ENCODE results near the gene ARMC7.
A peak's percentile ranks its signal among the peaks of the same experiment; 100 is the strongest.
"Not testable (repeated sequence)": the region's sequence is repeated elsewhere in the genome, so short reads cannot be mapped to it uniquely, and the experiment has no call there.

The ARMC7 gene

DNA sequence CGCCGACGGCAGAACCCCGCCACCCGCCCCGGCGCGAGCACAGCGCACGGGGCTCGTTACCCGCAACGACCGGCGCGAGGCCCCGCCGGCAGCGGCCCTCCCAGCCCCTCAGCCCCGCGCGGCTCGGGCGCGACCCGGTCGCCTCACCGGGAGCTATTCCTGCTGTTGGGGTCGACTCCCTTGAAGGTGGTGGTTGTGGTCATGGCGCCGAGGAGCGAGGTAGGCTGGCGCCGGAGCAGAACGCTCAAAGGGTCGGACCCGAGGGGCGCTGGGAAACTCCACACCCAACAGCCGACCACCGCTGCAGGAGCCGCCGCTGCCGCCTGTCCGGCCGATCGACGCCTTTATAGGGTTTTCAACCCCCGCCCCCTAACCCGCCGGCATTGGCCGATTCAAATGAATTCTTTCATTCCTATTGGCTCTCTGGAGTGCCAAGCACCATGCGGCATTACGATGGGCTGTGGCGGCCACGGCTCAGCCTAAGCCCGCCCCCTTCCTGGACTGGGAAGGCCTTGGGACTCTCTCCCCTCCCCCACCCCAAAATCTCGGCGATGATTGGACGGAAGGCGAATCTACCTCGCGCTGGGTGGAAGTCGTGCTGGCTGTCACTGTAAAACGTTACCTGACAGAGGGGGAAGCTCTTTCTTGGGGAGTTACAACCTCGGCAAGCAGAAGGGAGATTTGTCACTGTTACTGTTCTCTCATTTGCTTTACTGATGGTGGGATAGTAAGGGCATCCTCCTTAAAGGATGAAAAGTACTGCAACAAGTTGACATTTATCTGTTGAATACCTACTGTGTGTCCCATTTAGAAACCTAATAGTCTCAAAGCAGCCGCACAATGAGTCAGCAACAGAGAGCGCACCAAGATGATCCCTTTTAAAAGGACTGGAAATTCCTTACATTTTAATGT lies 44.7 kb downstream of the ARMC7 start, which contains the start of gene JPT1:
JPT1 (minus strand) TSS at position 318 of the 912 bp plus-strand sequence; CDS start at position 203, 115 bp downstream.
- peak; percentile 99 for DNase-seq (ENCODE audit: low spot score)

- DNase-seq (ENCODE audit: low spot score): no peak
Observed at GRCh38 chr17:75155191-75155601, 45.4 kb downstream of the ARMC7 start.

GRCh38 chr17:75158480-75158879 lies 48.7 kb downstream of the ARMC7 start:
- not testable (repeated sequence) for DNase-seq (ENCODE audit: low spot score)

GRCh38 chr17:75159196-75160031 lies 49.6 kb downstream of the ARMC7 start:
- DNase-seq (ENCODE audit: low spot score): no peak

DNA sequence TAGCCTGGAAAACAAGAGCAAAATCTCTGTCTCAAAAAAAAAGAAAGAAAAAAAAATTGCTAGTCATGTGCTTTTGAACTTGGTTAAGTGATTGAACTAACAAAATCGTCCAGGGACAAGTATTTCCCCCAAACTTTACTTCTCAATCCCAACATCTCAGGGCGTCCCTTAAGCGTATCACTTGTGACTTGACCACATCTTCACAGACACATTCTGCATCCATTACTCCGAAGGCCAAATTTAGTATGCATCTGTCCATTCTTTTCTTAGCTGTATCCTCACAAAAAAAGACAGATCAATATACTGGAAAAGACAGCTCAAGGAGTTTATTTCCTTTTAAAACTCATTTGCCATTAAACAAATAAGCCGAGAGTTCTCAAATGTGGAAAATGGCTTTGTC lies 50.4 kb downstream of the ARMC7 start:
- DNase-seq (ENCODE audit: low spot score): no peak

DNA sequence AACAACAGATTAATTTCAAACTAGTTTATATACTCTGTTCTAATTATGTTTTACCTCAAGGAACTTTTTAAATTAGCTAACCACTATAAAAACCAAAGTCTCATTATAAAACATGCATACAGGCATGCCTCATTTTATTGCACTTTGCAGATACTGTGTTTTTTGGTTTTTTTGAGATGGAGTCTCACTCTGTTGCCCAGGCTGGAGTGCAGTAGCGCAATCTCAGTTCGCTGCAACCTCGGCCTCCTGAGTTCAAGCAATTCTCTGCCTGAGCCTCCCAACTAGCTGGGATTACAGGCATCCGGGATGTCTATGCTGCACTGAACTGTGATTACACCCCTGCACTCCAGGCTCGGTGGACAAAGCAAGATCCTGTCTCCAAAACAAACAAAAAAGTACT lies 53.3 kb downstream of the ARMC7 start:
- no peak for DNase-seq (ENCODE audit: low spot score)

- not testable (repeated sequence) for DNase-seq (ENCODE audit: low spot score)
Observed at GRCh38 chr17:75164606-75165005, 54.8 kb downstream of the ARMC7 start.

DNA sequence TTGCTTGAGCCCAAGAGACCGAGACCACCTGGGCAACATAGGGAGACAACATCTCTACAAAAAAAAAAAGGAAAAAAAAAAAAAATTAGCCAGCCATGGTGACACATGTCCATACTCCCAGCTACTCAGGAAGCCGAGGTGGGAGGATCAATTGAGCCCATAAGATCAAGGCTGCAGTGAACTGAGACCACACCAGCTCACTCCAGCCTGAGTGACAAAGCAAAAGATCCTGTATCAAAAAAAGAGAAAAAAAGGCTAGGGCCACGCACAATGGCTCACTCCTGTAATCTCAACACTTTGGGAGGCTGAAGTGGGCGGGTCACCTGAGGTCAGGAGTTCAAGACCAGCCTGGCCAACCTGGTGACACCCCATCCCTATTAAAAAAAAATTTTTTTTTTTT lies 59.2 kb downstream of the ARMC7 start:
- no peak for DNase-seq (ENCODE audit: low spot score)

DNA sequence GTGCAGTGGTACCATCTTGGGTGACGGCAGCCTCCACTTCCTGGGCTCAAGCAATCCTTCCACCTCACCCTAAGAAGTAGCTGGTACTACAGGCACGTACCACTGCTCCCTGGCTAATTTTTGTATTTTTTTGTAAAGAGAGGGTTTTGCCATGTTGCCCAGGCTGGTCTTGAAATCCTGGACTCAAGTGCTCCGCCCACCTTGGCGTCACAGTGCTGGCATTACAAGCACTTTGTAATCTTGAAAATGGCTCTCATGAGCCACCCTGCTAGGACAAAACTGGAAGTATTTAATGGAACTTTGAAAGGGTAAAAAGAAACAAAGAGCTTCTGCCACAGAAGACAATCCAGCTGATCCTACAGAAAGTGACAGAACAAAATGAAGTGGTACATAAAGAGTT lies 63.8 kb downstream of the ARMC7 start:
- DNase-seq (ENCODE audit: low spot score): no peak

DNA sequence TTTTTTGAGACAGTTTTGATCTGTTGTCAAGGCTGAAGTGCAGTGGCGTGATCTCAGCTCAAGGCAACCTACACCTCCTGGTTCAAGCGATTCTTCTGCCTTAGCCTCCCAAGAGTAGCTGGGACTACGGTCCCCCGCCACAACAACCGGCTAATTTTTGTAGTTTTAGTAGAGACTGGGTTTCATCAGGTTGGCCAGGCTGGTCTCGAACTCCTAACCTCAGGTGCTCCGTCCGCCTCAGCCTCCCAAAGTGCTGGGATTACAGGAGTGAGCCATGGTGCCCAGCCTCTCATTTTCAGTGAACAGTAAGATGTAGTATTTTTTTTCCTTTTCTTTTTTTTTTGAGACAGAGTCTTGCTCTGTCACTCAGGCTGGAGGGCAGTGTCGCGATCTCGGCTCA lies 65.2 kb downstream of the ARMC7 start:
- DNase-seq (ENCODE audit: low spot score): no peak

GRCh38 chr17:75176625-75177024 lies 66.9 kb downstream of the ARMC7 start:
- DNase-seq (ENCODE audit: low spot score): no peak

DNA sequence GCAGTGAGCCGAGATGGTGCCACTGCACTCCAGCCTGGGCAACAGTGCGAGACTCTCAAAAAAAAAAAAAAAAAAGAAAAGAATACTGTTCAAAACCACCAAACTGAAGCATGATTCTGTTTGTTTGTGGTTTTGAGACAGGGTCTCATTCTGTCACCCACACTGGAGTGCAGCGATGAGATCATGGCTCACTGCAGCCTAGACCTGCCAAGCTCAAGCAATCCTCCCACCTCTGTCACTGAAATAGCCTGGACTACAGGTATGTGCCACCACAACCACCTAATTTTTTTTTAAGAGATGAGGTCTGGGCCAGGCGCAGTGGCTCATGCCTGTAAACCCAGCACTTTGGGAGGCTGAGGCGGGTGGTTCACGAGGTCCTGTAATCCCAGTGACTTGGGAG lies 68.7 kb downstream of the ARMC7 start:
- no peak for DNase-seq (ENCODE audit: low spot score)
